GM23248 (cell line): ENCODE results near the gene FRMPD4. TPM values are rescaled to one million over a fixed set of nuclear protein-coding genes. Genes with fewer than 3 reads are reported as not detected.
"Not testable (repeated sequence)": the region's sequence is repeated elsewhere in the genome, so short reads cannot be mapped to it uniquely, and the experiment has no call there.

Experiments used
- DNase-seq: peaks from one replicate; pipeline ENCODE4 v3.0.0-alpha.2; 2015
- H2AFZ ChIP-seq: fragments of 200-600 bp; sonication (generic); 2 replicates; pipeline ENCODE4 v1.6.1; 2016; ENCODE audit warnings: antibody characterized with exemption
- H3F3A ChIP-seq: fragments of 200-600 bp; sonication (generic); 2 replicates; pipeline ENCODE4 v1.6.1; 2016; ENCODE audit warnings: mild to moderate bottlenecking, antibody characterized with exemption, mixed run types; ENCODE audit not compliant: insufficient read depth
- H3K27ac ChIP-seq: fragments of 200-600 bp; sonication (generic); 2 replicates; pipeline ENCODE4 v1.5.1; 2016; ENCODE audit warnings: mild to moderate bottlenecking
- H3K27me3 ChIP-seq: fragments of 200-600 bp; sonication (generic); replicated peaks from 2 replicates; pipeline ENCODE4 v1.6.1; 2016; ENCODE audit warnings: mild to moderate bottlenecking; ENCODE audit not compliant: insufficient read depth
- H3K36me3 ChIP-seq: fragments of 200-600 bp; sonication (generic); 2 replicates; pipeline ENCODE4 v1.6.1; 2016; ENCODE audit warnings: low read depth, mild to moderate bottlenecking
- H3K4me1 ChIP-seq: fragments of 200-600 bp; sonication (generic); 2 replicates; pipeline ENCODE4 v1.6.1; 2016; ENCODE audit warnings: mild to moderate bottlenecking; ENCODE audit not compliant: insufficient read depth
- H3K4me2 ChIP-seq: fragments of 200-600 bp; sonication (generic); one replicate; pipeline ENCODE4 v1.6.1; 2016; ENCODE audit warnings: mild to moderate bottlenecking; ENCODE audit not compliant: unreplicated experiment
- H3K4me3 ChIP-seq: fragments of 200-600 bp; sonication (generic); 2 replicates; pipeline ENCODE4 v1.5.1; 2016; ENCODE audit warnings: mild to moderate bottlenecking
- H3K79me2 ChIP-seq: fragments of 200-600 bp; sonication (generic); 2 replicates; pipeline ENCODE4 v1.6.1; 2016; ENCODE audit warnings: mild to moderate bottlenecking; ENCODE audit not compliant: insufficient read depth
- H3K9ac ChIP-seq: fragments of 200-600 bp; sonication (generic); 2 replicates; pipeline ENCODE4 v1.6.1; 2016; ENCODE audit warnings: mild to moderate bottlenecking
- H3K9me2 ChIP-seq: fragments of 200-600 bp; sonication (generic); 2 replicates; pipeline ENCODE4 v1.6.1; 2016; ENCODE audit warnings: mixed run types, mild to moderate bottlenecking, moderate library complexity; ENCODE audit not compliant: insufficient read depth
- H3K9me3 ChIP-seq: fragments of 200-600 bp; sonication (generic); one replicate; pipeline ENCODE4 v1.6.1; 2017; ENCODE audit warnings: low read depth
- H4K20me1 ChIP-seq: fragments of 200-600 bp; sonication (generic); 2 replicates; pipeline ENCODE4 v1.6.0; 2016; ENCODE audit not compliant: insufficient read depth
- EZH2 ChIP-seq: fragments of 200-600 bp; sonication (generic); IDR thresholded peaks from 2 replicates; pipeline ENCODE4 v1.6.1; 2018; ENCODE audit warnings: antibody characterized with exemption, mild to moderate bottlenecking; ENCODE audit not compliant: insufficient read depth, poor library complexity, severe bottlenecking
- EZH2phosphoT487 ChIP-seq: fragments of 200-600 bp; sonication (generic); IDR thresholded peaks from 2 replicates; pipeline ENCODE4 v1.6.1; 2018; ENCODE audit warnings: antibody characterized with exemption, moderate library complexity, mild to moderate bottlenecking, low read depth; ENCODE audit not compliant: insufficient read depth
- WGBS, 2 experiments: methylation state at CpG; one replicate each; pipeline ENCODE4 v1.1.6; 2015 to 2017; ENCODE audit warnings: low lambda C conversion rate in 2 of 2, low coverage in 1 of 2; ENCODE audit errors: missing lambda C conversion rate in 2 of 2; 5-methylcytosine and 5-hydroxymethylcytosine counted together
- in situ Hi-C: fragments of 300-500 bp; cut with MboI; formaldehyde crosslinking; loops from 2 replicates; pipeline ENCODE4 v1.15.0; 2020
- polyA plus RNA-seq: library from polyadenylated mRNA; unstranded; fragments of >200 nt; fragmentation: Nextera tagmentation; extraction: Ambion mirVana; gene quantifications from 2 replicates; pipeline ENCODE4 v1.2.1, GENCODE V29; 2016
- total RNA-seq: library from RNA; depleted of rRNA; stranded (reverse); fragments of >200 nt; shearing (Covaris generic); gene quantifications from 2 replicates; pipeline ENCODE4 v1.2.3, GENCODE V29; 2014

FRMPD4 gene
- total and polyA plus RNA-seq, 2 experiments from 2014 or later: 0.04 TPM; not detected in 1

DNA sequence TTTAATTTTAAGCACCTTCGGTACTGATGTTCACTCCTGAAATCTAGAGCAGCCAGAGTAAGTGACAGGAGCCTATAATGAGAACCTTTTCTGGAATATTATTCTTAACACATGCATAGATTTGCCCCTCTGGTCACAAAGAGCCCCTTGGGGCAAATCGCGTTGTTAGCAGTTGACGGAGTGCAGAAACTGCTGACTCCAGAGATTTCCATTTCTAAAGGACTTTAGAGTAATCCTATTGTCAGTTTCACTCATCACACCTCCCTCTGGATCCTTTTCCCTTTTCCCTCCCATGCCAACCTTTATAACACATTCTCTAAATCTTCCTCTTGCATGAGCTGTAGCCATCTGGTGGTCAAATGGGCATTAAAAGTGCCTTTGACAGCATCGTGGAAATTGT is 388.0 kb downstream of the FRMPD4 start:
- Histone ChIP-seq H3K9ac (no peak overlapping the region), H3K4me2 (no peak overlapping the region), H2AFZ (no peak overlapping the region), H3K4me3 (no peak overlapping the region), H4K20me1 (no peaks in the 10 kb centered on the region), H3K4me1 (no peaks in the 10 kb centered on the region), H3K27ac (no peak overlapping the region), H3F3A (no peaks in the 10 kb centered on the region), H3K9me2 (no peaks in the 10 kb centered on the region), H3K79me2 (no peaks in the 10 kb centered on the region), H3K27me3 (no peaks in the 10 kb centered on the region), H3K36me3 (no peaks in the 10 kb centered on the region), H3K9me3 (no peaks in the 10 kb centered on the region)
- in situ Hi-C loops: no loop called here
- TF ChIP-seq EZH2 (no peak), EZH2phosphoT487 (no peak)
- WGBS, 2 experiments: 0 to 2% methylated on average over 4 to 5 of the region's 5 CpGs
- DNase-seq: no peak

DNA sequence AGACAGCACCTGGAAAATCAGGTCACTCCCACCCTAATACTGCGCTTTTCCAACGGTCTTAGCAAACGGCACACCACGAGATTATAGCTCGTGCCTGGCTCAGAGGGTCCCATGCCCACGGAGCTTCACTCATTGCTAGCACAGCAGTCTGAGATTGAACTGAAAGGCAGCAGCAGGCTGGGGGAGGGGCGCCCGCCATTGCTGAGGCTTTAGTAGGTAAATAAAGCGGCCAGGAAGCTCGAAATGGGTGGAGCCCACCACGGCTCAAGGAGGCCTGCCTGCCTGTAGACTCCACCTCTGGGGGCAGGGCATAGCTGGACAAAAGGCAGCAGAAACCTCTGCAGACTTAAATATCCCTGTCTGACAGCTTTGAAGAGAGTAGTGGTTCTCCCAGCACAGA is 399.8 kb downstream of the FRMPD4 start:
- H3K36me3 ChIP-seq, H3K79me2 ChIP-seq, H3K4me2 ChIP-seq, H3K4me3 ChIP-seq, H2AFZ ChIP-seq, H3K4me1 ChIP-seq, H4K20me1 ChIP-seq, H3K9me3 ChIP-seq, H3F3A ChIP-seq, H3K9ac ChIP-seq, DNase-seq, in situ Hi-C loops, H3K27me3 ChIP-seq, H3K27ac ChIP-seq, H3K9me2 ChIP-seq: not testable (repeated sequence)
- 15 to 21% methylated on average over 4 to 9 of the region's 11 CpGs for WGBS, 2 experiments

GRCh38 chrX:12542251-12542650 is 404.0 kb downstream of the FRMPD4 start:
- H3K36me3 ChIP-seq, H3K27ac ChIP-seq, H3K79me2 ChIP-seq, H3K9me2 ChIP-seq, H3F3A ChIP-seq, in situ Hi-C loops, H3K27me3 ChIP-seq, H3K4me2 ChIP-seq, H3K4me3 ChIP-seq, H2AFZ ChIP-seq, DNase-seq, H3K4me1 ChIP-seq, H4K20me1 ChIP-seq, H3K9me3 ChIP-seq, H3K9ac ChIP-seq: not testable (repeated sequence)
- WGBS, 2 experiments: 7 to 20% methylated on average over 2 to 3 of the region's 3 CpGs

DNA sequence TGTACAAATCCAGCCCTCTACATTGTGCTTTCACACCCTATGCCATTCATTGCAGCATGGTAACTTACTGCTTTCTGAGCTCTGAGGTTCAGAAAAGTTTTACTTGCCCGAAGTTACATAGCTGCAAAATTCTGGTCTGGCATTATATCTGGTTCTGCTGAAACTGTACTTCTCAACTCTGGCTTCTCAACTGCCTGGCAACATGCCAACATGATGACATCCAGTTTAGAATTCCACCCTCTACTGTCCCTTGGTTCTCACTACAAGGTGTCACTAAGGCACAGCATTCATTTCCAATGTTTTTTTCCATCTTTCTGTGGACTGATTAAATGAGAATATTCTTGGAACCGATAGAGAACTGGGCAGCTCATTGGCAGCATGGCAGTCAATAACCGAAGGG is 410.1 kb downstream of the FRMPD4 start:
- no peak overlapping the region for H3K4me3 ChIP-seq
- 24 to 26% methylated on average over 3 of the region's 3 CpGs for WGBS, 2 experiments

DNA sequence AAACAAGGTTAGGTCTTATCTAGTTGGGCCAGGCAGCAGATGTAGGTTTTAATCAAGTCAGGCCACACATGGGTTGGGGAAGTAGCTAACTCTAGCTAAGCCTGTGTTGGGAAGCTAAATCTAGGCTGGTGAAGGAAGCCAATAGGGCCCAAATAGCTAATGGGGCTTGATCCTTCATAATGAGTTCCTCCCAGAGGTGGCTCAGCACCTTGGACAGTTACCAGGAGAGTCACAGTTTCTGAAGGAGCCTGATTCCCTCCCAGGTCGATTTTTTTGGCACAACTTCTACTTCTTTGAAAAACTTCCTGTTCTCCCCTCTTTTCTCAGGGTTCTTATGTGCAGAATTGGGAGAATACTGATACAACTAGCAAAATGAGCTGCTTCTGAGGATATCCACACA is 410.5 kb downstream of the FRMPD4 start:
- DNase-seq: peak; percentile 13
- Histone ChIP-seq H3K9me3 (no peaks in the 10 kb centered on the region), H3K79me2 (no peaks in the 10 kb centered on the region), H3K36me3 (no peaks in the 10 kb centered on the region), H2AFZ (no peak overlapping the region), H4K20me1 (no peaks in the 10 kb centered on the region), H3K27ac (no peak overlapping the region), H3K9ac (no peak overlapping the region), H3K4me2 (no peak overlapping the region), H3K27me3 (no peaks in the 10 kb centered on the region), H3K4me1 (no peaks in the 10 kb centered on the region), H3K9me2 (no peaks in the 10 kb centered on the region), H3F3A (no peaks in the 10 kb centered on the region), H3K4me3 (no peak overlapping the region)
- no peak for TF ChIP-seq EZH2phosphoT487
- no peak for TF ChIP-seq EZH2
- WGBS, 2 experiments: 9% methylated on average over 1 of the region's 1 CpG; no CpG with 5 or more reads in 1 of the 2 experiments
- in situ Hi-C loops: no loop called here

More for the DNA sequence above, 410.1 kb downstream of the FRMPD4 start:
- in situ Hi-C loops: no loop called here
- Histone ChIP-seq H3K9me2 (no peaks in the 10 kb centered on the region), H3K27me3 (no peaks in the 10 kb centered on the region), H2AFZ (no peak overlapping the region), H3K4me1 (no peaks in the 10 kb centered on the region), H3K4me2 (no peak overlapping the region), H3K9me3 (no peaks in the 10 kb centered on the region), H3K79me2 (no peaks in the 10 kb centered on the region), H3F3A (no peaks in the 10 kb centered on the region), H4K20me1 (no peaks in the 10 kb centered on the region), H3K36me3 (no peaks in the 10 kb centered on the region), H3K27ac (no peak overlapping the region), H3K9ac (no peak overlapping the region)
- no peak for DNase-seq
- TF ChIP-seq EZH2 (no peak), EZH2phosphoT487 (no peak)
